Measurements from ENCODE around the gene INPP5J. TPM values are rescaled to one million over a fixed set of nuclear protein-coding genes. Genes with fewer than 3 reads are reported as not detected.
A peak's percentile ranks its signal among the peaks of the same experiment; 100 is the strongest.
"Not testable (repeated sequence)": the region's sequence is repeated elsewhere in the genome, so short reads cannot be mapped to it uniquely, and the experiment has no call there.

INPP5J gene
- polyA plus RNA-seq, 10 donors = 0.43 to 1.7 (median 1.1) TPM

DNA sequence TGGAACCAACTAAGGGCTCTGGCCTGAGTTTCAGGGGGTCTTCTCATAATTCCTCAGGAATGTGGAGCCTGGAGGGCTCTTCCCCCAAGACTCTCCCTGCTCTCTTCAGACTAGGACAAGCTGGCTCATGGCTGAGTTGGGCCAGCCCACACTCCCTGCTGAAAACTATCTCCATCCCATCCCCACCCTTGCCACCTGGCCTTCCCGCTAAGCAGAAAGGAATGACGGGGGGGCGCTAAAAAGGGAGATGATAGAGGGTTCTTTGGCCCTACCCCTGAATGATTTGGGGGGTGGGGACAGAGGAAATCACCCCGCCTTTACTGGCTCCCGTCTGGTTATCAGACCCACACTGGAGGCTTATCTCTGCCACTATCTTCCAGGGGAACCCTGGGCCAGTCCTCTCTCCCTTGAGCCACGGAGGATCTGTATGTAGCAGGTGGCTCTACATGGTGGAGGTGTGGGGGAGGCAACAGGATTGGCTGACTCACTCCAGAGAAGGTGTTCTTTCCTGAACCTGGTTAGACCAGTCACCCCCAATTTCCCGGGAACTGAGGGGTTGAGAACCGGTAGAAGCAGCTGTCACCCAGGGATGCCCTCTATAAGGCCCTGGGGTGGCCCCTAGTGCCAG lies 35.9 kb upstream of the INPP5J start:
- DNase-seq = no peak

- no peak for DNase-seq
Measured at GRCh38 chr22:31087744-31088215, 35.0 kb upstream of the INPP5J start.

DNA sequence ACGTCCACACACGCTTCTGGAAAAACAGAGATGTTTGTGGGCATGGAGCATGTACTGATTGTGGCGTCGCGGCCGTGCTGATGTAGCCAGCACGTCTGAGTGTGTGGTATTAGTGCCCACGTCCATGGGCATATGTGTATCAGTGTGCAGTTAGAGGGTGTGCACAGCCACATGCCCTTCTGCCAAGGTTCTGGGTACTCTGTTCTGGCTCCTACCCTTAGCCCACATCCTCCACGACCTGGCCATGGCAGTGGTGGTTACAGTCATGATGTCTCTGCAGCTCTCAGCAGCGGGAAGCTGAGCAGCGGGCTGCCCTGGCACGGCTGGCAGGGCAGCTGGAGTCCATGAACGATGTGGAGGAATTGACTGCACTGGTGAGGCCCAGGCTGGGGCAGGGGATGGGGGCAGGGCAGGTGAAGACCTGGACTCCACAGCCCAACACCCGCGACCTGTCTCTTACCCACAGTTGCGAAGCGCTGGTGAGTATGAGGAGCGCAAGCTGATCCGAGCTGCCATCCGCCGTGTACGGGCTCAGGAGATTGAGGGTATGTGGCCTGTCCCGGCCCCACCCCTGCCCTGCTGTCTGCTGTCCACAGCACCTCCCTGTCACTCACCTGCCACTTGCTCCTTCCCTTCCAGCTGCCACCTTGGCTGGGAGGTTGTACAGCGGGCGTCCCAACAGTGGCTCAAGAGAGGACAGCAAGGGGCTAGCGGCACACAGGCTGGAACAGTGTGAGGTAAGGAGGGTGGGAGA lies 34.4 kb upstream of the INPP5J start:
- DNase-seq = no peak

GRCh38 chr22:31089160-31090100 lies 33.3 kb upstream of the INPP5J start:
- peak in 1 of 3 donors; percentile 47 for DNase-seq

GRCh38 chr22:31090217-31091085 lies 32.3 kb upstream of the INPP5J start:
- DNase-seq = no peak

GRCh38 chr22:31091106-31091975 lies 31.4 kb upstream of the INPP5J start:
- DNase-seq = peak in 1 of 3 donors; percentile 14

GRCh38 chr22:31092161-31092560 lies 30.6 kb upstream of the INPP5J start:
- DNase-seq = no peak

DNA sequence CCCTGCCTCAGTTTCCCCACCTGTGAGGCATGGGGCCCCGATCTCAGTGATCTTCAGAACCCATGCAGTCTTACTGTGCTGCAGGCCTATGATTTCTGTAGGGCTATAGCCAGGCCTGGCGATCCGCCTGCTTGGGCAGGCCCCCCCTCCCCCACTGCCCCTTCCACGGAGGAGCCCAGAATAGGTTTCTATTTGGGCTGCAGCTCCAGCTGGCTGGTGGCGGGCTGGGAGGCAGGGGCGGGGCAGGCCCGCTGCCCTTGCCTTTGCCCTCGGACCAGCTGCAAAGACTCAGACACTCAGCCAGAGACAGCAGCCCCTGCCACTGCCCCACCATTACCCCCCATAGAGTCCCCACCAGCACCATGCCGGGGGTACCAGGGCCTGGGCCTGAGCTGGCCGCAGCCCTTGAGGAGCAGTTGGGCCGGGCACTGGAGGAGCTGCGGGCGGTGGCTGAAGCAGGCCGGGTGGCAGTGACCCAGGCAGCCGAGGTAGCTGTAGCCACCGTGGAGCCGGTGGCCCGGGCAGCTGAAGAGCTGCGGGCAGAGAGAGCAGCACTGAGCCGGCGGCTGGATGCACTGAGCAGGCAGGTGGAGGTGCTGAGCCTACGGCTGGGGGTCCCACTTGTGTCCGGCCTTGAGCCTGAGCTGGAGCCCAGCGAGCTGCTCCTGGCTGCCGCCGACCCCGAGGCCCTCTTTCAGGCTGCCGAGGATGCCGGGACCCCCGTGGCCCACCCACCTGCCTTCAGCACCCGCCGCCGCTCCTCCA lies 29.5 kb upstream of the INPP5J start:
- peak in 2 of 3 donors; percentile 59 to 74 for DNase-seq

DNA sequence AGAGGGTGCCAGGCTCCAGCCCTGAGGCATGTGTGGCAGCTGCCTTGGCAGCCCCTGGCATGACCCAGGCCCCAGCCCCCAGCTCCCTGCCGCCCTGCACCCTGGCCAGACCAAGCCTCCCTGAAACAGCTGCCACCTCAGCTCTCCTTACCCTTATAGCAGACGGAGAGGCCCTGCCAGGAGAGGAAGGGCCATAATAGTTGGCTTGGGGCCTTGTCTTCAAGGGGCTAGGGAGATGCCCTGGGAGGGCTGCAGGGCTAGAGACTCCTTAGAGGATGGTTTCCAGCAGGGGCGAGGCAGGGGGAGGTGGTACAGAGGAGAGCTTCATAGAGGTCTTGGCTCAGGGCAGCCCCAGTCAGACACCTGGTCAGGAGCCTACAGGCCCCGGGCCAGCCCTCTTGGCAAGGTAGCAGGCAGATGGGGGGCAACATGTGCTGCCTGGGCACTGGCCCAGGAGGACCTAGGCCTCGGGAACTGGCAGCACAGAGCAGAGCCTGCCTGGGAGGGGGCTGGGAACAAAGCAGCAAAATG lies 28.7 kb upstream of the INPP5J start:
- DNase-seq = peak in 2 of 3 donors; percentile 57 to 66

- no peak for DNase-seq
Measured at GRCh38 chr22:31094741-31095140, 28.0 kb upstream of the INPP5J start.

GRCh38 chr22:31095637-31096249 lies 27.0 kb upstream of the INPP5J start:
- DNase-seq = no peak

DNA sequence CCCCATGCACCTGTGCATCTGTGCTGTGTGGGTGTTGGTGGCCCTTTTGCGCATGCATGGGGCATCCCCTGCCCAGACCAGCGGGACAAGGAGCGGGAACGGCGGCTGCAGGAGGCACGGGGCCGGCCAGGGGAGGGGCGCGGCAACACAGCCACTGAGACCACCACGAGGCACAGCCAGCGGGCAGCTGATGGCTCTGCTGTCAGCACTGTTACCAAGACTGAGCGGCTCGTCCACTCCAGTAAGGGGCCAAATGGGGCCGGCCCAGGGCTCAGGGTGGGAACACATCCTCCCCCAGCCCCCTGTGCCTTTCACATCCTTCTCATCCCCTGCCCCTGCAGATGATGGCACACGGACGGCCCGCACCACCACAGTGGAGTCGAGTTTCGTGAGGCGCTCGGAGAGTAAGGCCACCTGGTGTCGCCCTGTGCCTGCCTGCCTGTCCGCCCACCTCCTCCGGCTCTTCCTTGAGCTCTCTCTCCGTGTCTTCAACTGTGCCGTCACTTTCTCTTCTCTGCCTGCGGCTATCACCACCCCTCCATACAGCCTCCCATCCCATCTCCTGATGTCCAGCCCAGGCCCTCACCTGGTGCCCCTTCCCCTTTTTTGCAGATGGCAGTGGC lies 26.0 kb upstream of the INPP5J start:
- DNase-seq = no peak

- DNase-seq = not testable (repeated sequence)
Measured at GRCh38 chr22:31097539-31097938, 25.2 kb upstream of the INPP5J start.

DNA sequence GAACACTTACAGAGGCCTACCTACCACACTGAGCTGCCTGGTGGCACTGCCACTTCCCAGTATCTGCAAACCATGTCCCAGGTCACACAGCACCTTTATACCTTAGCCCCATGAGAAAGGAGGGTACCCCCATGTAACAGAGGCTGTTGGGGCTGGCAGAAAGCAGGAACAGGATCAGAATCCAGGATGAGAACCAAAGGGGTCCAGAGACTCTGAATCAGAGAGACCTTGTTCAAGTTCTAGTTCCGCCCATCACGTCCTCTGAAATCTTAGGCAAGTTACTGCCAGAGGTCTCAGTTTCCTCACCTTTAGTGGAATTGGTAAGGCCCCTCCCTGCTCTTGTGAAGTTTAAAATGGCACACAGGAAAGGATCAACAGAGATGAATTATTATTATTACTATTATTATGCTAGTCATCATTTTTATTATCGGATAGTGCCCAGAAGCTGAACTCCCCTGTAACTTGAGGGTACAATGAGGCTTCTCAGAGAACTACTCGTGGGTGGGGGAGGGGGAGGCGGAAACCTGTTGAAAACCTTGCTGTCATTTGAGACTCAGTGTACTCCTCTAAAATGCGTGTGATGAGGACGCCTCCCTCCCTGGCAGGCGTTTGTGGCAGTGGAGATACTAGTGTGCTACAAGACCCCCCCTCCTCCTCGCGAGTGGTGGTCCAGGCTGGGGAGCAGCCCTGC lies 24.7 kb upstream of the INPP5J start:
- peak in 1 of 3 donors; percentile 2 for DNase-seq

GRCh38 chr22:31098632-31099110 lies 24.1 kb upstream of the INPP5J start:
- DNase-seq = peak in 1 of 3 donors; percentile 13

DNA sequence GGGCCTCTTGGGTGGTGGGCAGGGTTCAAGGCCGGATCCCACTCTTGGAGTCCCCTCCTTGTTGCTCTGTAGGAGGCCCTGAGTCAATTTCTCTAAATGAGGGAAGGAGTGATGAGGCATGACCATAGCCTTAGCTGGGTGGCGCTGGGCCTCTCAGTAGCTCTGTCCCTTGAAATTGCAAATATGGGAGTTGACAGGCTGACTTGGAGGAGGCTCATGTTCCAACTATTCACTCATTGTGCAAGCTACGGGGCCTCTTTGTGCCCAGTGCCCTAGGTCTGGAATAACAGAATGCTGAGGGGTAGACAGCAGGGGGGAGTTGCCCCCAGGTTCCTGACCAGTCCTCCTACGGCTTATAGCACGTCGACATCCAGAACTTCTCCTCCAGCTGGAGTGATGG lies 23.4 kb upstream of the INPP5J start:
- no peak for DNase-seq
